ENCODE results near the gene DNM3.

- no peak for TF ChIP-seq POLR2A (IDR thresholded peaks at IDR 0.05)
- no peak for TF ChIP-seq CTCF (IDR thresholded peaks at IDR 0.05)
- TF ChIP-seq EP300 (IDR thresholded peaks at IDR 0.05) = no peak
Measured at GRCh38 chr1:172453607-172454006, 612.3 kb downstream of the DNM3 start.
